Hepatocyte (in vitro differentiated cells): ENCODE results near the gene PANK2. TPM values are rescaled to one million over a fixed set of nuclear protein-coding genes. Genes with fewer than 3 reads are reported as not detected.

Source experiments
- DNase-seq: peaks from one replicate; pipeline ENCODE4 v3.0.0-alpha.2; 2016; ENCODE audit warnings: low spot score
- H2AFZ ChIP-seq: fragments of 200-600 bp; sonication (generic); 2 replicates; pipeline ENCODE4 v1.6.0; 2016; ENCODE audit warnings: antibody characterized with exemption, mild to moderate bottlenecking
- H3K27ac ChIP-seq: fragments of 200-600 bp; sonication (generic); 2 replicates; pipeline ENCODE4 v1.5.1; 2016; ENCODE audit warnings: mild to moderate bottlenecking
- H3K27me3 ChIP-seq: fragments of 200-600 bp; sonication (generic); 2 replicates; pipeline ENCODE4 v1.6.1; 2016
- H3K36me3 ChIP-seq: fragments of 200-600 bp; sonication (generic); replicated peaks from 2 replicates; pipeline ENCODE4 v1.5.1; 2016; ENCODE audit warnings: low read depth; ENCODE audit not compliant: insufficient read depth
- H3K4me1 ChIP-seq: fragments of 200-600 bp; sonication (generic); 2 replicates; pipeline ENCODE4 v1.5.1; 2016; ENCODE audit warnings: mild to moderate bottlenecking, moderate library complexity; ENCODE audit not compliant: insufficient read depth
- H3K4me2 ChIP-seq: fragments of 200-600 bp; sonication (generic); 2 replicates; pipeline ENCODE4 v1.6.0; 2016
- H3K4me3 ChIP-seq: fragments of 200-600 bp; sonication (generic); 2 replicates; pipeline ENCODE4 v1.5.1; 2016; ENCODE audit warnings: mild to moderate bottlenecking
- H3K79me2 ChIP-seq: fragments of 200-600 bp; sonication (generic); 2 replicates; pipeline ENCODE4 v1.6.0; 2017; ENCODE audit warnings: mild to moderate bottlenecking
- H3K9me2 ChIP-seq: fragments of 200-600 bp; sonication (generic); replicated peaks from 2 replicates; pipeline ENCODE4 v1.6.0; 2017; ENCODE audit warnings: mild to moderate bottlenecking; ENCODE audit not compliant: insufficient read depth
- H3K9me3 ChIP-seq: fragments of 200-600 bp; sonication (generic); 2 replicates; pipeline ENCODE4 v1.5.1; 2016; ENCODE audit warnings: low read depth, mild to moderate bottlenecking
- H4K20me1 ChIP-seq: fragments of 200-600 bp; sonication (generic); 2 replicates; pipeline ENCODE4 v1.6.0; 2016; ENCODE audit warnings: mild to moderate bottlenecking; ENCODE audit not compliant: insufficient read depth, poor library complexity, severe bottlenecking
- CTCF ChIP-seq: fragments of 200-600 bp; sonication (generic); IDR thresholded peaks from 2 replicates; pipeline ENCODE4 v1.5.1; 2016; ENCODE audit warnings: antibody characterized with exemption, mild to moderate bottlenecking; ENCODE audit not compliant: poor library complexity
- EZH2 ChIP-seq: fragments of 200-600 bp; sonication (generic); IDR thresholded peaks from 2 replicates; pipeline ENCODE4 v1.6.1; 2016; ENCODE audit warnings: antibody characterized with exemption, mild to moderate bottlenecking, borderline replicate concordance
- EZH2phosphoT487 ChIP-seq: fragments of 200-600 bp; sonication (generic); IDR thresholded peaks from one replicate; pipeline ENCODE4 v1.6.1; 2018; ENCODE audit warnings: antibody characterized with exemption, mild to moderate bottlenecking, low read depth, moderate library complexity; ENCODE audit not compliant: unreplicated experiment, severe bottlenecking
- WGBS: methylation state at CpG from one replicate; pipeline ENCODE4 v1.1.6; 2016; ENCODE audit warnings: low lambda C conversion rate; ENCODE audit errors: missing lambda C conversion rate; 5-methylcytosine and 5-hydroxymethylcytosine counted together
- polyA plus RNA-seq: library from polyadenylated mRNA; unstranded; fragments of >200 nt; fragmentation: Nextera tagmentation; extraction: Ambion mirVana; gene quantifications from 2 replicates; pipeline ENCODE4 v1.2.1, GENCODE V29; 2016
- total RNA-seq: library from RNA; depleted of rRNA; stranded (reverse); fragments of >200 nt; gene quantifications from 2 replicates; pipeline ENCODE4 v1.2.3, GENCODE V29; 2014

Gene PANK2
- total and polyA plus RNA-seq, 2 experiments from 2014 or later, result 24.1 to 37.6 TPM

GRCh38 chr20:3890999-3891929, 2.1 kb downstream of the PANK2 start:
- H3K9me2 ChIP-seq, result no peaks in the 10 kb centered on the region
- no peaks in the 10 kb centered on the region for H3K36me3 ChIP-seq
- H3K27ac ChIP-seq, result peak overlapping the region; percentile 91
- H3K4me3 ChIP-seq, result peak overlapping the region; percentile 95
- WGBS, result 54% methylated on average over 16 of the region's 16 CpGs
- H3K4me2 ChIP-seq, result peak overlapping the region; percentile 83
- H4K20me1 ChIP-seq, result peaks cover 65% of the 10 kb centered on the region
- no peak for DNase-seq
- TF ChIP-seq CTCF, result no peak
- TF ChIP-seq EZH2phosphoT487, result no peak
- no peak for TF ChIP-seq EZH2
- peaks cover 23% of the 10 kb centered on the region for H3K4me1 ChIP-seq
- no peaks in the 10 kb centered on the region for H3K9me3 ChIP-seq
- H2AFZ ChIP-seq, result no peak overlapping the region
- H3K27me3 ChIP-seq, result no peaks in the 10 kb centered on the region
- H3K79me2 ChIP-seq, result peaks cover 89% of the 10 kb centered on the region

- H3K27me3 ChIP-seq, result no peaks in the 10 kb centered on the region
- no peak overlapping the region for H3K27ac ChIP-seq
- DNase-seq, result no peak
- TF ChIP-seq CTCF, result no peak
- no peak for TF ChIP-seq EZH2
- no peak for TF ChIP-seq EZH2phosphoT487
- no peak overlapping the region for H2AFZ ChIP-seq
- H3K4me2 ChIP-seq, result no peak overlapping the region
- peaks cover 100% of the 10 kb centered on the region for H3K79me2 ChIP-seq
- H3K9me3 ChIP-seq, result no peaks in the 10 kb centered on the region
- no peak overlapping the region for H3K4me3 ChIP-seq
- no peaks in the 10 kb centered on the region for H3K9me2 ChIP-seq
- 92% methylated on average over 5 of the region's 5 CpGs for WGBS
- peaks cover 17% of the 10 kb centered on the region for H3K4me1 ChIP-seq
- peaks cover 100% of the 10 kb centered on the region for H4K20me1 ChIP-seq
- H3K36me3 ChIP-seq, result no peaks in the 10 kb centered on the region
These were observed 5.6 kb downstream of the PANK2 start for GRCh38 chr20:3894796-3895195.

GRCh38 chr20:3896302-3896701, 7.1 kb downstream of the PANK2 start:
- Histone ChIP-seq H3K36me3 (no peaks in the 10 kb centered on the region), H3K4me1 (peaks cover 10% of the 10 kb centered on the region), H2AFZ (no peak overlapping the region), H4K20me1 (peaks cover 100% of the 10 kb centered on the region), H3K4me3 (no peak overlapping the region), H3K79me2 (peaks cover 100% of the 10 kb centered on the region), H3K27ac (no peak overlapping the region), H3K4me2 (peak overlapping the region; percentile 29), H3K27me3 (no peaks in the 10 kb centered on the region), H3K9me3 (no peaks in the 10 kb centered on the region), H3K9me2 (no peaks in the 10 kb centered on the region)
- 75% methylated on average over 4 of the region's 4 CpGs for WGBS
- TF ChIP-seq CTCF (no peak), EZH2phosphoT487 (no peak), EZH2 (no peak)
- no peak for DNase-seq
